Vein endothelial cell (primary cell): ENCODE measurements around the gene TWIST2. TPM values are rescaled to one million over a fixed set of nuclear protein-coding genes. Genes with fewer than 3 reads are reported as not detected.

Experiments
- total RNA-seq: library from RNA; depleted of rRNA; stranded (reverse); fragments of >200 nt; gene quantifications from 2 replicates; pipeline ENCODE4 v1.2.3, GENCODE V29; 2012

The TWIST2 gene
- 1.6 and 1.8 TPM in 2 replicates for total RNA-seq

DNA sequence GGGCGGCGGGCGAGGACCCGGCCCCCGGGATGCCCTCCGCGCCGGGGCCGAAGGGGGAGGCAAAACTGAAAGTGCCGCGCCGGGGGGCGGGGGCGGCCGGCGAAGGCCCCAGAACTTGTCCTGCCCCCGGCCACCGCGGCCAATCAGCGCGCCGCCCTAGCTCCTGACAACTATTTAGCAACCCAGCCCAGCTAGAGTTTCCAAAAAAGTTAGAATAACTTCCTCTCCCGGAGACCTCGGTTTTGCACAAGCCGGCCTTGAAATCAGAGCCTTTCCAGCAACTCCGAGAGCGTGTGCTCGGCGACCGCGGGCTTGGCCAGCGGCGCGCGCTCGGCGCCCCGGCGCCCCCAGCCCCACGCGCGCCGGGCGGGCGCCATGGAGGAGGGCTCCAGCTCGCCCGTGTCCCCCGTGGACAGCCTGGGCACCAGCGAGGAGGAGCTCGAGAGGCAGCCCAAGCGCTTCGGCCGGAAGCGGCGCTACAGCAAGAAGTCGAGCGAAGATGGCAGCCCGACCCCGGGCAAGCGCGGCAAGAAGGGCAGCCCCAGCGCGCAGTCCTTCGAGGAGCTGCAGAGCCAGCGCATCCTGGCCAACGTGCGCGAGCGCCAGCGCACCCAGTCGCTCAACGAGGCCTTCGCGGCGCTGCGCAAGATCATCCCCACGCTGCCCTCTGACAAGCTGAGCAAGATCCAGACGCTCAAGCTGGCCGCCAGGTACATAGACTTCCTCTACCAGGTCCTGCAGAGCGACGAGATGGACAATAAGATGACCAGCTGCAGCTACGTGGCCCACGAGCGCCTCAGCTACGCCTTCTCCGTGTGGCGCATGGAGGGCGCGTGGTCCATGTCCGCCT is at the start of gene TWIST2:
TWIST2 (plus strand) TSS at position 245 of the 850 bp plus-strand sequence; CDS start at position 376, 131 bp downstream.

